8988T (cell line): ENCODE data around the gene FYCO1.

Source experiments
- DNase-seq: peaks from one replicate; pipeline ENCODE4 v3.0.0; 2011

The FYCO1 gene

GRCh38 chr3:45940004-45940780 is 55.4 kb downstream of the FYCO1 start:
- no peak for DNase-seq

GRCh38 chr3:45939341-45939771 is 56.3 kb downstream of the FYCO1 start:
- no peak for DNase-seq

GRCh38 chr3:45938864-45939263 is 56.8 kb downstream of the FYCO1 start:
- no peak for DNase-seq

- no peak for DNase-seq
Measured at GRCh38 chr3:45938043-45938435, 57.6 kb downstream of the FYCO1 start.

- DNase-seq = no peak
Measured at GRCh38 chr3:45937206-45938042, 58.2 kb downstream of the FYCO1 start.

GRCh38 chr3:45936261-45936660 is 59.4 kb downstream of the FYCO1 start:
- no peak for DNase-seq

- DNase-seq = no peak
Measured at GRCh38 chr3:45933591-45933990, 62.0 kb downstream of the FYCO1 start.

GRCh38 chr3:45932112-45932511 is 63.5 kb downstream of the FYCO1 start:
- no peak for DNase-seq

GRCh38 chr3:45931496-45931895 is 64.1 kb downstream of the FYCO1 start:
- DNase-seq = no peak

GRCh38 chr3:45929042-45929679 is 66.5 kb downstream of the FYCO1 start:
- peak; percentile 79 for DNase-seq

GRCh38 chr3:45927881-45928280 is 67.7 kb downstream of the FYCO1 start:
- DNase-seq = no peak

- DNase-seq = no peak
Measured at GRCh38 chr3:45923755-45924154, 71.9 kb downstream of the FYCO1 start.

- no peak for DNase-seq
Measured at GRCh38 chr3:45922950-45923590, 72.6 kb downstream of the FYCO1 start.

- no peak for DNase-seq
Measured at GRCh38 chr3:45922039-45922326, 73.6 kb downstream of the FYCO1 start.

- no peak for DNase-seq
Measured at GRCh38 chr3:45921158-45922038, 74.2 kb downstream of the FYCO1 start.

GRCh38 chr3:45917146-45917898 is 78.3 kb downstream of the FYCO1 start:
- DNase-seq = no peak

GRCh38 chr3:45915518-45916231 is 79.9 kb downstream of the FYCO1 start:
- no peak for DNase-seq

- no peak for DNase-seq
Measured at GRCh38 chr3:45915059-45915439, 80.6 kb downstream of the FYCO1 start.

- no peak for DNase-seq
Measured at GRCh38 chr3:45914362-45915058, 81.1 kb downstream of the FYCO1 start.

- no peak for DNase-seq
Measured at GRCh38 chr3:45912435-45912834, 83.2 kb downstream of the FYCO1 start.
